Esophagus squamous epithelium (tissue), 4 donors: ENCODE measurements around the gene KRT1.

ENCODE experiments used
- CTCF ChIP-seq, 6 experiments: fragments of 450-650 bp in 4 of 6; fragments of 200-600 bp in 2 of 6; sonication (generic) in 2 of 6; IDR thresholded peaks; one replicate each; pipeline ENCODE4 v1.5.1; 2016 to 2019; ENCODE audit warnings: antibody characterized with exemption in 6 of 6, mild to moderate bottlenecking in 4 of 6, moderate library complexity in 4 of 6
- POLR2A ChIP-seq, 4 donors: fragments of 450-650 bp; IDR thresholded peaks; one replicate each; pipeline ENCODE4 v1.6.1; 2017; ENCODE audit warnings: antibody characterized with exemption in 4 of 4, mild to moderate bottlenecking in 4 of 4, moderate library complexity in 3 of 4

GRCh38 chr12:52660934-52661499 lies 19.2 kb downstream of the KRT1 start:
- TF ChIP-seq CTCF (IDR thresholded peaks at IDR 0.05) = no peak
- TF ChIP-seq POLR2A (IDR thresholded peaks at IDR 0.05) = no peak
